Loucy (cell line): Measurements from ENCODE around the gene GBP6.
"Not testable (repeated sequence)": the region's sequence is repeated elsewhere in the genome, so short reads cannot be mapped to it uniquely, and the experiment has no call there.

ENCODE experiments used
- EZH2phosphoT487 ChIP-seq: fragments of 200-600 bp; IDR thresholded peaks from 2 replicates; pipeline ENCODE4 v1.6.1; 2018; ENCODE audit warnings: antibody characterized with exemption, mild to moderate bottlenecking, moderate library complexity, borderline replicate concordance
- TF ChIP-seq, protein P1 (sequence below): fragments of 200-600 bp; sonication (generic); conservative IDR thresholded peaks from 2 replicates; pipeline ENCODE4 v1.5.1; 2014; ENCODE audit warnings: mild to moderate bottlenecking, antibody characterized with exemption, low read length

DNA sequence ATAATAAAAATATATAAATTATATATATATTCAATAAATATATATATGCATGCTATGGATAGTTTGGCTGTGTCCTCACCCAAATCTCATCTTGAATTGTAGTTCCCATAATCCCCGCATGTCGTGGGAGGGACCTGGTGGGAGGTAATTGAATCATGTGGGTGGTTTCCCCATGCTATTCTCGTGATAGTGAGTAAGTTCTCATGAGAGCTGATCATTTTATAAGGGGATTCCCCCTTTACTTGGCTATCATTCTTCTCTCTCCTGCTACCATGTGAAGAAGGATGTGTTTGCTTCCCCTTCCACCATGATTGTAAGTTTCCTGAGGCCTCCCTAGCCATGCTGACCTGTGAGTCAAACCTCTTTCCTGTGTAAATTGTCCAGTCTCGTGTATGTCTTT, 10.0 kb downstream of the GBP6 start:
- TF ChIP-seq, protein P1, sequence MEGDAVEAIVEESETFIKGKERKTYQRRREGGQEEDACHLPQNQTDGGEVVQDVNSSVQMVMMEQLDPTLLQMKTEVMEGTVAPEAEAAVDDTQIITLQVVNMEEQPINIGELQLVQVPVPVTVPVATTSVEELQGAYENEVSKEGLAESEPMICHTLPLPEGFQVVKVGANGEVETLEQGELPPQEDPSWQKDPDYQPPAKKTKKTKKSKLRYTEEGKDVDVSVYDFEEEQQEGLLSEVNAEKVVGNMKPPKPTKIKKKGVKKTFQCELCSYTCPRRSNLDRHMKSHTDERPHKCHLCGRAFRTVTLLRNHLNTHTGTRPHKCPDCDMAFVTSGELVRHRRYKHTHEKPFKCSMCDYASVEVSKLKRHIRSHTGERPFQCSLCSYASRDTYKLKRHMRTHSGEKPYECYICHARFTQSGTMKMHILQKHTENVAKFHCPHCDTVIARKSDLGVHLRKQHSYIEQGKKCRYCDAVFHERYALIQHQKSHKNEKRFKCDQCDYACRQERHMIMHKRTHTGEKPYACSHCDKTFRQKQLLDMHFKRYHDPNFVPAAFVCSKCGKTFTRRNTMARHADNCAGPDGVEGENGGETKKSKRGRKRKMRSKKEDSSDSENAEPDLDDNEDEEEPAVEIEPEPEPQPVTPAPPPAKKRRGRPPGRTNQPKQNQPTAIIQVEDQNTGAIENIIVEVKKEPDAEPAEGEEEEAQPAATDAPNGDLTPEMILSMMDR = not testable (repeated sequence)
- not testable (repeated sequence) for TF ChIP-seq EZH2phosphoT487
